Neural cell (in vitro differentiated cells): Measurements from ENCODE around the gene HHIP.

Source experiments
- CTCF ChIP-seq: fragments of 450-650 bp; IDR thresholded peaks from 2 replicates; pipeline ENCODE4 v1.5.1; 2014; ENCODE audit warnings: antibody characterized with exemption, mild to moderate bottlenecking, moderate library complexity; ENCODE audit not compliant: poor library complexity, severe bottlenecking
- MXI1 ChIP-seq: fragments of 450-650 bp; conservative IDR thresholded peaks from 2 replicates; pipeline ENCODE4 v1.6.1; 2014; ENCODE audit warnings: antibody characterized with exemption, mild to moderate bottlenecking; ENCODE audit not compliant: poor library complexity, severe bottlenecking
- SMC3 ChIP-seq: fragments of 450-650 bp; conservative IDR thresholded peaks from 2 replicates; pipeline ENCODE4 v1.6.1; 2014; ENCODE audit warnings: antibody characterized with exemption, mild to moderate bottlenecking, moderate library complexity; ENCODE audit not compliant: poor library complexity

- TF ChIP-seq CTCF (no peak), SMC3 (no peak), MXI1 (no peak)
These were observed 10.9 kb downstream of the HHIP start for GRCh38 chr4:144656850-144657249.
